Neural progenitor cell (in vitro differentiated cells): ENCODE results near the gene MKNK2. TPM values are rescaled to one million over a fixed set of nuclear protein-coding genes. Genes with fewer than 3 reads are reported as not detected.

Source experiments
- DNase-seq: peaks from one replicate; pipeline ENCODE4 v3.0.0-alpha.2; 2016; ENCODE audit warnings: low spot score
- H2AFZ ChIP-seq: fragments of 200-600 bp; sonication (generic); replicated peaks from 2 replicates; pipeline ENCODE4 v1.6.1; 2016; ENCODE audit warnings: antibody characterized with exemption
- H3F3A ChIP-seq: fragments of 200-600 bp; sonication (generic); 2 replicates; pipeline ENCODE4 v1.6.1; 2016; ENCODE audit warnings: antibody characterized with exemption, low read depth
- H3K27ac ChIP-seq: fragments of 200-600 bp; sonication (generic); 2 replicates; pipeline ENCODE4 v1.5.1; 2016; ENCODE audit warnings: mild to moderate bottlenecking
- H3K27me3 ChIP-seq: fragments of 200-600 bp; sonication (generic); 2 replicates; pipeline ENCODE4 v1.6.1; 2016; ENCODE audit warnings: mild to moderate bottlenecking, moderate library complexity
- H3K36me3 ChIP-seq: fragments of 200-600 bp; sonication (generic); 2 replicates; pipeline ENCODE4 v1.5.1; 2016
- H3K4me1 ChIP-seq: fragments of 200-600 bp; sonication (generic); 2 replicates; pipeline ENCODE4 v1.6.1; 2016; ENCODE audit warnings: mixed run types
- H3K4me2 ChIP-seq: fragments of 200-600 bp; sonication (generic); 2 replicates; pipeline ENCODE4 v1.6.1; 2016
- H3K4me3 ChIP-seq: fragments of 200-600 bp; sonication (generic); 2 replicates; pipeline ENCODE4 v1.5.1; 2016
- H3K79me2 ChIP-seq: fragments of 200-600 bp; sonication (generic); 2 replicates; pipeline ENCODE4 v1.6.1; 2016; ENCODE audit warnings: low read depth
- H3K9ac ChIP-seq: fragments of 200-600 bp; sonication (generic); 2 replicates; pipeline ENCODE4 v1.6.1; 2016
- H3K9me3 ChIP-seq: fragments of 200-600 bp; sonication (generic); 2 replicates; pipeline ENCODE4 v1.5.1; 2016; ENCODE audit warnings: low read depth
- H4K20me1 ChIP-seq: fragments of 200-600 bp; sonication (generic); 2 replicates; pipeline ENCODE4 v1.6.1; 2016; ENCODE audit warnings: low read depth
- H3K27ac Mint-ChIP-seq: 3 replicates; pipeline ENCODE4 v1.8.0; 2021; ENCODE audit warnings: mixed read lengths
- H3K27me3 Mint-ChIP-seq: 2 replicates; pipeline ENCODE4 v1.8.0; 2022; ENCODE audit warnings: low read depth, mild to moderate bottlenecking, inconsistent platforms, moderate library complexity, mixed read lengths; ENCODE audit not compliant: insufficient read depth
- H3K36me3 Mint-ChIP-seq: 3 replicates; pipeline ENCODE4 v1.8.0; 2021; ENCODE audit warnings: mixed read lengths
- H3K4me1 Mint-ChIP-seq: 3 replicates; pipeline ENCODE4 v1.8.0; 2021; ENCODE audit warnings: mixed read lengths
- H3K4me3 Mint-ChIP-seq: 3 replicates; pipeline ENCODE4 v1.8.0; 2021; ENCODE audit warnings: mild to moderate bottlenecking, moderate library complexity, mixed read lengths
- H3K9me3 Mint-ChIP-seq: 3 replicates; pipeline ENCODE4 v1.8.0; 2020; ENCODE audit warnings: mixed read lengths
- EZH2 ChIP-seq: fragments of 200-600 bp; sonication (generic); IDR thresholded peaks from 2 replicates; pipeline ENCODE4 v1.6.1; 2017; ENCODE audit warnings: antibody characterized with exemption, mild to moderate bottlenecking, moderate library complexity
- EZH2phosphoT487 ChIP-seq: fragments of 200-600 bp; sonication (generic); IDR thresholded peaks from 2 replicates; pipeline ENCODE4 v1.6.1; 2017; ENCODE audit warnings: antibody characterized with exemption
- total RNA-seq: library from RNA; depleted of rRNA; stranded (reverse); fragments of >200 nt; gene quantifications from 2 replicates; pipeline ENCODE4 v1.2.3, GENCODE V29; 2015; ENCODE audit warnings: low replicate concordance
- TF ChIP-seq, protein P1 (sequence below): fragments of 200-600 bp; sonication (generic); IDR thresholded peaks from 2 replicates; pipeline ENCODE4 v1.5.1; 2017; ENCODE audit warnings: antibody characterized with exemption, mild to moderate bottlenecking

MKNK2 gene
- total RNA-seq, 1 donor from 2014 or later, result 46.0 TPM

DNA sequence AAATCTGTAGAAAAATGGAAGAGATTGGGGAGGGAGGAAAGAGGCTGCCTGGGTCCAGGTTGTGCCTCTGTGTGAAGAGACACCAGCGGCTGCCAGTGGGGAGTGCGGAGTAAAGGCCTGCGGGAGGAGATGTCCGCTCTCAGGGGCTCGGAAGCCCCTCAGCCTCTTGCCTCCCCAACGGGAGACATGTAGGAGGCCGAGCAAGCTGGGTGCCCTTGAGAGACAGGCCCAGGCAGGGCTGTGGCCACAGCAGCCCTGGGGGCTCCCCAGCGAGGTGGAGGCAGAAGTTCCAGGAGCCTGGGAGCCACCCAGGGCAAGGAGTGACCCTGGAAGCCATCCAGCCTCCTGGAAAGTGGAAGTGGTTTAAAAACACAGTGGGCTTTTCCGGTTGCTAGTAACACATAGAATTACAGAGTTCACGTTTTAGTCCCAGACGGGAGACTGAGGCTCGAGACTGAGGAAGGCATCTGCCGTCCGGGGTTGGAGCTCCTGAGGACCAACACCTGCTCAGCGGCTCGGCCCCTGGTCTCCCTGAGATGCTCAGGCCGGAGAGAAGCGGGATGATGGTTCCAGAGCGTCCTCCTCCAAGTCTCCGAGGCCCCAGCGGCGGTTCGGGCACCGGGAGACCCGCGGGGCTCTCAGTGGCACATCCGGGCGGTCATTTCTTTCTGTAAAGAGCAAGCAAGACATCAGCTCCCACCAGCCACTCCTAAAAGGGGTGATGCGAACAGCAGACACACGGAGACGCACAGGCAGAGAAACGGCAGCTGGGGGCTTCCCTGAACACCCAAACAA, 21.9 kb upstream of the MKNK2 start:
- Mint-ChIP-seq H3K4me3 (no peak overlapping the region), H3K4me1 (peaks cover 4% of the 10 kb centered on the region), H3K27ac (no peak overlapping the region), H3K9me3 (no peaks in the 10 kb centered on the region), H3K27me3 (peaks cover 4% of the 10 kb centered on the region), H3K36me3 (peaks cover 7% of the 10 kb centered on the region)
- H3K36me3 ChIP-seq, result no peaks in the 10 kb centered on the region
- no peak overlapping the region for H3K4me3 ChIP-seq
- DNase-seq, result no peak
- no peaks in the 10 kb centered on the region for H3K79me2 ChIP-seq
- peaks cover 3% of the 10 kb centered on the region for H3F3A ChIP-seq
- no peaks in the 10 kb centered on the region for H3K4me1 ChIP-seq
- no peaks in the 10 kb centered on the region for H3K9me3 ChIP-seq
- no peaks in the 10 kb centered on the region for H3K27me3 ChIP-seq
- H3K9ac ChIP-seq, result no peak overlapping the region
- H3K4me2 ChIP-seq, result no peak overlapping the region
- TF ChIP-seq EZH2phosphoT487 (no peak), EZH2 (no peak)
- TF ChIP-seq, protein P1, sequence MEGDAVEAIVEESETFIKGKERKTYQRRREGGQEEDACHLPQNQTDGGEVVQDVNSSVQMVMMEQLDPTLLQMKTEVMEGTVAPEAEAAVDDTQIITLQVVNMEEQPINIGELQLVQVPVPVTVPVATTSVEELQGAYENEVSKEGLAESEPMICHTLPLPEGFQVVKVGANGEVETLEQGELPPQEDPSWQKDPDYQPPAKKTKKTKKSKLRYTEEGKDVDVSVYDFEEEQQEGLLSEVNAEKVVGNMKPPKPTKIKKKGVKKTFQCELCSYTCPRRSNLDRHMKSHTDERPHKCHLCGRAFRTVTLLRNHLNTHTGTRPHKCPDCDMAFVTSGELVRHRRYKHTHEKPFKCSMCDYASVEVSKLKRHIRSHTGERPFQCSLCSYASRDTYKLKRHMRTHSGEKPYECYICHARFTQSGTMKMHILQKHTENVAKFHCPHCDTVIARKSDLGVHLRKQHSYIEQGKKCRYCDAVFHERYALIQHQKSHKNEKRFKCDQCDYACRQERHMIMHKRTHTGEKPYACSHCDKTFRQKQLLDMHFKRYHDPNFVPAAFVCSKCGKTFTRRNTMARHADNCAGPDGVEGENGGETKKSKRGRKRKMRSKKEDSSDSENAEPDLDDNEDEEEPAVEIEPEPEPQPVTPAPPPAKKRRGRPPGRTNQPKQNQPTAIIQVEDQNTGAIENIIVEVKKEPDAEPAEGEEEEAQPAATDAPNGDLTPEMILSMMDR, result no peak
- no peak overlapping the region for H2AFZ ChIP-seq
- H3K27ac ChIP-seq, result no peak overlapping the region
- no peaks in the 10 kb centered on the region for H4K20me1 ChIP-seq

DNA sequence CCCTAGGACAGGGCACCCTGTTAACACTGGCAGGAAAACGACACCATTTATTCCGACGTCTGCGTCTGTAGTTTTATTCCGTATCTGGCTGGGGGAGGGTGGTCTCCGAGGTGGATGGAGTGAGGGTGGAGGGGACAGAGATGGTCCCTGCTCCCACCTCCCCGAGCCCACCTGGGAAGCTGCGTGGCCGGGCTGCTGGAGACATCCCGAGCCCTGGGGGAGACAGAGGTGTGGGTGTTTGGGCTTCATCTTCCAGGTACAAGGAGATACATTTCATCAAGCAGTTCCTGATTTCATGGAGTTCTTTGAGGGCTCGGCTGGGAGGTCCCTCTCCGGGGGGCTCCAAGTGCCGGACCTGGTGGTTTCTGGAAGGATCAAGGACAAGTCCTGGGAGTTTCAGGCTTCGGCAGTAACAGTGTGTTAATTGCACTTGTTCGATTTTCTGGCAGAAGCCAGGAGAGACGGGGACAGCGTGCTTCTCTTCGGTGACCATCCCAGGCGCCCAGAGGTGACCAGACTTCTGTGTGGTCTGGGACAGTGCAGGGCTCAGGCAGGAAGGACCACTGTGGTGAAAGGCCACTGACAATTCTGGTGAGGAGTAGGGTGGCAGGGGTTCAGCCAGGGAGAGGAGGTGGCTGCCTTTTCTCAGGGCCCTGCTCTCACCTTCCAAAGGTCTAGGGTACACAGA, 20.1 kb upstream of the MKNK2 start:
- Histone ChIP-seq H3F3A (peaks cover 3% of the 10 kb centered on the region), H3K4me1 (no peaks in the 10 kb centered on the region), H3K4me2 (no peak overlapping the region), H3K9ac (no peak overlapping the region), H2AFZ (no peak overlapping the region), H3K36me3 (no peaks in the 10 kb centered on the region), H3K27ac (no peak overlapping the region), H3K79me2 (no peaks in the 10 kb centered on the region), H4K20me1 (no peaks in the 10 kb centered on the region), H3K4me3 (no peak overlapping the region), H3K27me3 (no peaks in the 10 kb centered on the region), H3K9me3 (no peaks in the 10 kb centered on the region)
- TF ChIP-seq EZH2 (no peak), EZH2phosphoT487 (no peak)
- TF ChIP-seq, protein P1, result no peak
- H3K4me3 Mint-ChIP-seq, result no peak overlapping the region
- no peak for DNase-seq
- H3K36me3 Mint-ChIP-seq, result peaks cover 7% of the 10 kb centered on the region
- H3K4me1 Mint-ChIP-seq, result peaks cover 4% of the 10 kb centered on the region
- no peak overlapping the region for H3K27ac Mint-ChIP-seq
- H3K9me3 Mint-ChIP-seq, result no peaks in the 10 kb centered on the region
- H3K27me3 Mint-ChIP-seq, result peaks cover 6% of the 10 kb centered on the region

DNA sequence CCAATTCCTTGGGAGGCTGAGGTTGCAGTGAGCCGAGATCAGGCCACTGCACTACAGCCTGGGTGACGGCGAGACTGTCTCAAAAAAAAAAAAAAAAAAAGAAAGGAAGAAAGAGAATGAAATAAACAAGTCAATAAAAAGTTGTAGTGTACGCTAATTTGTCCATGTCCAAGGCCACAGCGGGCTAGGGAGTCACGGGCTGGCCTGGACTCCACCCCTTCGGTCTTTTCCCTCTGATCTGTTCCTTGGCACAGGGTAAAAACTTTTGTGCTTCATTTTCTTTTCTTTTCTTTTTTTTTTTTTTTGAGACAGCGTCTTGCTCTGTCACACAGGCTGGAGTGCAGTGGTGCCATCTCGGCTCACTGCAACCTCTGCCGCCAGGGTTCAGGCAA, 19.4 kb upstream of the MKNK2 start:
- no peak overlapping the region for H3K27ac ChIP-seq
- H4K20me1 ChIP-seq, result no peaks in the 10 kb centered on the region
- H3K4me3 ChIP-seq, result no peak overlapping the region
- H3K79me2 ChIP-seq, result no peaks in the 10 kb centered on the region
- H3K36me3 Mint-ChIP-seq, result peaks cover 7% of the 10 kb centered on the region
- TF ChIP-seq, protein P1, result no peak
- TF ChIP-seq EZH2 (no peak), EZH2phosphoT487 (no peak)
- no peak overlapping the region for H3K9ac ChIP-seq
- no peak overlapping the region for H3K27ac Mint-ChIP-seq
- no peak overlapping the region for H3K4me3 Mint-ChIP-seq
- no peaks in the 10 kb centered on the region for H3K9me3 Mint-ChIP-seq
- H3F3A ChIP-seq, result peaks cover 3% of the 10 kb centered on the region
- no peaks in the 10 kb centered on the region for H3K4me1 ChIP-seq
- peaks cover 4% of the 10 kb centered on the region for H3K27me3 Mint-ChIP-seq
- no peak for DNase-seq
- no peak overlapping the region for H2AFZ ChIP-seq
- no peaks in the 10 kb centered on the region for H3K9me3 ChIP-seq
- H3K36me3 ChIP-seq, result no peaks in the 10 kb centered on the region
- peaks cover 4% of the 10 kb centered on the region for H3K4me1 Mint-ChIP-seq
- no peak overlapping the region for H3K4me2 ChIP-seq
- H3K27me3 ChIP-seq, result no peaks in the 10 kb centered on the region
